GM23338 (cell line): ENCODE measurements around the gene CXCL10.

Experiments used
- CREB1 ChIP-seq: fragments of 250-450 bp; sonication (Bioruptor Pico); IDR thresholded peaks from 2 replicates; pipeline ENCODE4 v1.5.0; 2020; ENCODE audit warnings: low read depth, mild to moderate bottlenecking, moderate library complexity
- CTCF ChIP-seq, 2 experiments: fragments of 200-600 bp in 1 of 2; sonication (generic) in 1 of 2; conservative IDR thresholded peaks; 2 replicates each; pipeline versions ENCODE4 v1.5.1 to v1.6.1; 2016 to 2017; ENCODE audit warnings: antibody characterized with exemption in 2 of 2, low read depth in 2 of 2, mild to moderate bottlenecking in 2 of 2, moderate library complexity in 1 of 2
- EZH2 ChIP-seq: fragments of 200-600 bp; sonication (generic); IDR thresholded peaks from one replicate; pipeline ENCODE4 v1.8.0; 2017; ENCODE audit warnings: antibody characterized with exemption, mild to moderate bottlenecking, low read depth; ENCODE audit not compliant: unreplicated experiment
- EZH2phosphoT487 ChIP-seq: fragments of 200-600 bp; sonication (generic); IDR thresholded peaks from one replicate; pipeline ENCODE4 v1.8.1; 2018; ENCODE audit warnings: antibody characterized with exemption; ENCODE audit not compliant: unreplicated experiment
- JUNB ChIP-seq: IDR thresholded peaks from one replicate; pipeline ENCODE4 v1.6.1; 2016; ENCODE audit warnings: antibody characterized with exemption; ENCODE audit not compliant: unreplicated experiment
- POLR2AphosphoS5 ChIP-seq: IDR thresholded peaks from 2 replicates; pipeline ENCODE4 v1.6.1; 2016; ENCODE audit warnings: antibody characterized with exemption, low read depth
- REST ChIP-seq: IDR thresholded peaks from one replicate; pipeline ENCODE4 v1.6.1; 2018; ENCODE audit warnings: antibody characterized with exemption; ENCODE audit not compliant: unreplicated experiment

- TF ChIP-seq EZH2phosphoT487 (no peak), CTCF (conservative IDR thresholded peaks at IDR 0.05; ENCODE audit: low read depth in 2 of 2) (no peak), EZH2 (no peak), CREB1 (no peak), POLR2AphosphoS5 (no peak), REST (no peak), JUNB (no peak)
These were observed 12.7 kb downstream of the CXCL10 start for GRCh38 chr4:76010576-76010975.
